ENCODE measurements around the gene NDUFS1.
"Not testable (repeated sequence)": the region's sequence is repeated elsewhere in the genome, so short reads cannot be mapped to it uniquely, and the experiment has no call there.

GRCh38 chr2:206157014-206157413, 2.2 kb downstream of the NDUFS1 start:
- TF ChIP-seq CTCF (IDR thresholded peaks at IDR 0.05; ENCODE audit: poor library complexity, severe bottlenecking); TAF1 (IDR thresholded peaks at IDR 0.05; ENCODE audit: low read depth); EZH2 (IDR thresholded peaks at IDR 0.05; ENCODE audit: borderline replicate concordance, insufficient read depth, low read length, poor library complexity, severe bottlenecking); MXI1 (conservative IDR thresholded peaks at IDR 0.05; ENCODE audit: poor library complexity, severe bottlenecking); REST (IDR thresholded peaks at IDR 0.05; ENCODE audit: borderline replicate concordance); EP300 (conservative IDR thresholded peaks at IDR 0.05; ENCODE audit: poor library complexity, severe bottlenecking); POLR2AphosphoS5 (IDR thresholded peaks at IDR 0.05); RAD21 (conservative IDR thresholded peaks at IDR 0.05): not testable (repeated sequence)
